ENCODE data around the gene BNC2.
"Not testable (repeated sequence)": the region's sequence is repeated elsewhere in the genome, so short reads cannot be mapped to it uniquely, and the experiment has no call there.

Gene BNC2

GRCh38 chr9:16484180-16484579, 386.3 kb downstream of the BNC2 start:
- DNase-seq (ENCODE audit: low read depth), result no peak
- TF ChIP-seq, protein P1, sequence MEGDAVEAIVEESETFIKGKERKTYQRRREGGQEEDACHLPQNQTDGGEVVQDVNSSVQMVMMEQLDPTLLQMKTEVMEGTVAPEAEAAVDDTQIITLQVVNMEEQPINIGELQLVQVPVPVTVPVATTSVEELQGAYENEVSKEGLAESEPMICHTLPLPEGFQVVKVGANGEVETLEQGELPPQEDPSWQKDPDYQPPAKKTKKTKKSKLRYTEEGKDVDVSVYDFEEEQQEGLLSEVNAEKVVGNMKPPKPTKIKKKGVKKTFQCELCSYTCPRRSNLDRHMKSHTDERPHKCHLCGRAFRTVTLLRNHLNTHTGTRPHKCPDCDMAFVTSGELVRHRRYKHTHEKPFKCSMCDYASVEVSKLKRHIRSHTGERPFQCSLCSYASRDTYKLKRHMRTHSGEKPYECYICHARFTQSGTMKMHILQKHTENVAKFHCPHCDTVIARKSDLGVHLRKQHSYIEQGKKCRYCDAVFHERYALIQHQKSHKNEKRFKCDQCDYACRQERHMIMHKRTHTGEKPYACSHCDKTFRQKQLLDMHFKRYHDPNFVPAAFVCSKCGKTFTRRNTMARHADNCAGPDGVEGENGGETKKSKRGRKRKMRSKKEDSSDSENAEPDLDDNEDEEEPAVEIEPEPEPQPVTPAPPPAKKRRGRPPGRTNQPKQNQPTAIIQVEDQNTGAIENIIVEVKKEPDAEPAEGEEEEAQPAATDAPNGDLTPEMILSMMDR (conservative IDR thresholded peaks at IDR 0.05; ENCODE audit: low read depth, low read length), result no peak
- no peak overlapping the region for H3K4me3 ChIP-seq (ENCODE audit: low read depth, low read length)

DNA sequence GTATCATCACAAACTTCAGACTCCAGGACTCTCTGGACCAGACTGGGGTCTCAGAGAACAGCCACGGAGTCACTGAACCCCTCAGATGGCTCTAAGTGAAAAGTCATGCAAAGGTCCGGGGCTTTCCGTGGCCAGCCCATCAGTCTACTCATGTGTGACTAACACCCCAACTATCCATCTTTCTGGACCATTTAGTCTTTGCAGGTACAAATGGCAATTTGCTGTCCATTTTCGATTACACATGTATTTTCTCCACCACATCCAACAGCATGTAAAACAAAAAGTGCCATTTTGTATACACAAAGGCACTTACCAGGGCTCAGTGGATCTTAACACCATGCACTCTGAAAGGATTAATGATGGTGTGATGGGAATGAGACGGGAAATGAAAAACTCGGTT, 387.7 kb downstream of the BNC2 start:
- TF ChIP-seq, protein P1 (conservative IDR thresholded peaks at IDR 0.05; ENCODE audit: low read depth, low read length), result no peak
- no peak for DNase-seq (ENCODE audit: low read depth)
- H3K4me3 ChIP-seq (ENCODE audit: low read depth, low read length), result no peak overlapping the region

DNA sequence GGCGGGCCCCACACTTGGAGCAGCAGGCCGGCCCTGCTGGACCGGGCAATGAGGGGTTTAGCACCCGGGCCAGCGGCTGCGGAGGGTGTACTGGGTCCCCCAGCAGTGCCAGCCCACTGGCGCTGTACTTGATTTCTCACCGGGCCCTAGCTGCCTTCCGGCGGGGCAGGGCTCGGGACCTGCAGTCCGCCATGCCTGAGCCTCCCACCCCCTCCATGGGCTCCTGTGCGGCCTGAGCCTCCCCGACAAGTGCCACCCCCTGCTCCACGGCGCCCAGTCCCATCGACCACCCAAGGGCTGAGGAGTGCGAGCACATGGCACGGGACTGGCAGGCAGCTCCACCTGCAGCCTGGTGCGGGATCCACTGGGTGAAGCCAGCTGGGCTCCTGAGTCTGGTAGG, 389.9 kb downstream of the BNC2 start:
- not testable (repeated sequence) for DNase-seq (ENCODE audit: low read depth); H3K4me3 ChIP-seq (ENCODE audit: low read depth, low read length)

- TF ChIP-seq, protein P1 (conservative IDR thresholded peaks at IDR 0.05; ENCODE audit: low read depth, low read length), result no peak
- H3K4me3 ChIP-seq (ENCODE audit: low read depth, low read length), result no peak overlapping the region
- DNase-seq (ENCODE audit: low read depth), result no peak
Observed at GRCh38 chr9:16475996-16476395, 394.5 kb downstream of the BNC2 start.

- no peak for DNase-seq (ENCODE audit: low read depth)
- H3K4me3 ChIP-seq (ENCODE audit: low read depth, low read length), result no peak overlapping the region
- TF ChIP-seq, protein P1 (conservative IDR thresholded peaks at IDR 0.05; ENCODE audit: low read depth, low read length), result no peak
Observed at GRCh38 chr9:16475257-16475656, 395.2 kb downstream of the BNC2 start.

DNA sequence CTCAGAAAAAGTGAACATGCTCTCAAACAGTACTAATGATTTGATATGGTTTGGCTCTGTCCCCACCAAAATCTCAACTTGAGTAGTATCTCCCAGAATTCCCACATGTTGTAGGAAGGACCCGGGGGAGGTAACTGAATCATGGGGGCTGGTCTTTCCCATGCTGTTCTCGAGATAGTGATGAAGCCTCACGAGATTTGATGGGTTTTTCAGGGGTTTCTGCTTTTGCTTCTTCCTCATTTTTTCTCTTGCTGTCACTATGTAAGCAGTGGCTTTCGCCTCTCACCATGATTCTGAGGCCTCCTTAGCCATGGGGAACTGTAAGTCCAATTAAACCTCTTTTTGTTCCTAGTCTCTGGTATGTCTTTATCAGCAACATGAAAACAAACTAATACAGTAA, 401.3 kb downstream of the BNC2 start:
- DNase-seq (ENCODE audit: low read depth), result no peak
- TF ChIP-seq, protein P1 (conservative IDR thresholded peaks at IDR 0.05; ENCODE audit: low read depth, low read length), result no peak
- H3K4me3 ChIP-seq (ENCODE audit: low read depth, low read length), result no peak overlapping the region

GRCh38 chr9:16461851-16462250, 408.6 kb downstream of the BNC2 start:
- no peak overlapping the region for H3K4me3 ChIP-seq (ENCODE audit: low read depth, low read length)
- TF ChIP-seq, protein P1 (conservative IDR thresholded peaks at IDR 0.05; ENCODE audit: low read depth, low read length), result no peak
- DNase-seq (ENCODE audit: low read depth), result no peak

Data from choroid plexus epithelial cell (primary cell).